ENCODE data around the gene RPTOR. TPM values are rescaled to one million over a fixed set of nuclear protein-coding genes. Genes with fewer than 3 reads are reported as not detected.

The RPTOR gene
- total RNA-seq, 1 donor from 2014 or later = 53.7 TPM

DNA sequence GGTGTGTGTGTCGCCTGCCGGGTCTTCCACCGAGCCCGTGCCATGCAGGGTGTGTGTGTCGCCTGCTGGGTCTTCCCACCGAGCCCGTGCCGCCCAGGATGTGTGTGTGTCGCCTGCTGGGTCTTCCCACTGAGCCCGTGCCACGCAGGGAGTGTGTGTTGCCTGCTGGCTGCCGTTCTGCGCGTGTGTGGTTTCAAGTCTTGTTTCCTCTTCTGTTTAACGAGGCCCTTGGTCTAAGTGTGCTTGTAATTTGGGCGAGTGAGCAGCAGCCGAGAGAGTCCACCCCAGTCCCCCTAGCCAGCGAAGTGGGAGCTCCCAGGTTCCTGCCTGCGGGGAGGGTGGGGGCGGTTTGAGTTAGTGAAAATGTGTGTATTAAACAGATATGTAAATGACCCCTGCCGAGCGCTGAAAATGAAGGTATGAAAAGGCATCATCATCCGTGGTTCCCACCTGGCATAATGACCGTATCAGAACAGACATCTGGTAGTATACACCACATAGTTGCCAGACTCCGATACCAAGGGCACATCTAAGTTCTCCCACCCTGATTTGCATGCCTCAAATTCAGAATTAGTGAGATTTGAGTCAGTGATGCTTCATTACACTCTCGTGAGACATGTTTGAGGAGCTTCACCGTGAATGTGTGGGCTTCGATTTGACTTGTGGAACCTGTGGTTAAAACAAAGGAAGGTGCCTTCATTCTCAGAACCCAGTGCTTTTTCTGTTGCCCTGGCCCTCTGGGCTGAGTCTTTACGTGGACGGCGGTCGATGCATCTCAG, 332.5 kb downstream of the RPTOR start:
- H3K27ac Mint-ChIP-seq = no peak overlapping the region
- no peaks in the 10 kb centered on the region for H3K27me3 Mint-ChIP-seq (ENCODE audit: low read depth)
- no peak overlapping the region for H3K4me3 Mint-ChIP-seq
- H3K4me1 Mint-ChIP-seq = peaks cover 15% of the 10 kb centered on the region
- no peaks in the 10 kb centered on the region for H3K9me3 Mint-ChIP-seq
- no peak for DNase-seq (ENCODE audit: low spot score in 2 of 2, unreplicated experiment in 2 of 2)
- peaks cover 24% of the 10 kb centered on the region for H3K36me3 Mint-ChIP-seq
- TF ChIP-seq, protein P1, sequence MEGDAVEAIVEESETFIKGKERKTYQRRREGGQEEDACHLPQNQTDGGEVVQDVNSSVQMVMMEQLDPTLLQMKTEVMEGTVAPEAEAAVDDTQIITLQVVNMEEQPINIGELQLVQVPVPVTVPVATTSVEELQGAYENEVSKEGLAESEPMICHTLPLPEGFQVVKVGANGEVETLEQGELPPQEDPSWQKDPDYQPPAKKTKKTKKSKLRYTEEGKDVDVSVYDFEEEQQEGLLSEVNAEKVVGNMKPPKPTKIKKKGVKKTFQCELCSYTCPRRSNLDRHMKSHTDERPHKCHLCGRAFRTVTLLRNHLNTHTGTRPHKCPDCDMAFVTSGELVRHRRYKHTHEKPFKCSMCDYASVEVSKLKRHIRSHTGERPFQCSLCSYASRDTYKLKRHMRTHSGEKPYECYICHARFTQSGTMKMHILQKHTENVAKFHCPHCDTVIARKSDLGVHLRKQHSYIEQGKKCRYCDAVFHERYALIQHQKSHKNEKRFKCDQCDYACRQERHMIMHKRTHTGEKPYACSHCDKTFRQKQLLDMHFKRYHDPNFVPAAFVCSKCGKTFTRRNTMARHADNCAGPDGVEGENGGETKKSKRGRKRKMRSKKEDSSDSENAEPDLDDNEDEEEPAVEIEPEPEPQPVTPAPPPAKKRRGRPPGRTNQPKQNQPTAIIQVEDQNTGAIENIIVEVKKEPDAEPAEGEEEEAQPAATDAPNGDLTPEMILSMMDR (IDR thresholded peaks at IDR 0.05; ENCODE audit: unreplicated experiment) = no peak

DNA sequence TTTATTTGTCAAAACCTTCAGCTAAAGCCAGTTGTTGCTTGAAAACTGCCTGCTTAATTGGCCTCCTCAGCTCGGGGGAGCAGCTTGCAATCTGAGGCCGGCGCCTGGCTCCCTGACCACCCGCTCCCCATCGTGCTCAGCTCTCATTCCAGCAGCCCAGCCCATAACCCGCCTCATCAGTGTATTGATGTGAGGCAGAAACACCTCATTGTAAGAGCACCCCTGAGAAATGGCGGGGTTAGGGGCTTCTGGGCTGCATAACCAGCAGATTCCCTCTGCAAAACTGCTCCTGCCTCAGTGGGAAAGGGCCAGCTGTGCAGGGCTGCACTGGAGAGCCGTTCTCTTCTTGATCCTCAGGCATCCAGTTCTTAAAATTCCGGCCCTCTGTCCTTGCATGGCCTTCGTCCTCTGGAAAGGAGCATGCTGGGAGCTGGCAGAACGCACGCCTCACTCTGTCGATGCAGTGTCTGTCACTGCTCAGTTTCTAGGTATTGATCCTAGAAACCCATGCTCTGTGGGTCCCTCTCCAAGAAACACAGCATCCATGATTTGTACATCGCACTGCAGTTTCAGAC, 333.2 kb downstream of the RPTOR start:
- DNase-seq (ENCODE audit: low spot score in 2 of 2, unreplicated experiment in 2 of 2) = no peak
- H3K36me3 Mint-ChIP-seq = peaks cover 31% of the 10 kb centered on the region
- H3K9me3 Mint-ChIP-seq = no peaks in the 10 kb centered on the region
- H3K4me1 Mint-ChIP-seq = peaks cover 10% of the 10 kb centered on the region
- no peaks in the 10 kb centered on the region for H3K27me3 Mint-ChIP-seq (ENCODE audit: low read depth)
- no peak overlapping the region for H3K27ac Mint-ChIP-seq
- H3K4me3 Mint-ChIP-seq = no peak overlapping the region
- TF ChIP-seq, protein P1 (IDR thresholded peaks at IDR 0.05; ENCODE audit: unreplicated experiment) = no peak

DNA sequence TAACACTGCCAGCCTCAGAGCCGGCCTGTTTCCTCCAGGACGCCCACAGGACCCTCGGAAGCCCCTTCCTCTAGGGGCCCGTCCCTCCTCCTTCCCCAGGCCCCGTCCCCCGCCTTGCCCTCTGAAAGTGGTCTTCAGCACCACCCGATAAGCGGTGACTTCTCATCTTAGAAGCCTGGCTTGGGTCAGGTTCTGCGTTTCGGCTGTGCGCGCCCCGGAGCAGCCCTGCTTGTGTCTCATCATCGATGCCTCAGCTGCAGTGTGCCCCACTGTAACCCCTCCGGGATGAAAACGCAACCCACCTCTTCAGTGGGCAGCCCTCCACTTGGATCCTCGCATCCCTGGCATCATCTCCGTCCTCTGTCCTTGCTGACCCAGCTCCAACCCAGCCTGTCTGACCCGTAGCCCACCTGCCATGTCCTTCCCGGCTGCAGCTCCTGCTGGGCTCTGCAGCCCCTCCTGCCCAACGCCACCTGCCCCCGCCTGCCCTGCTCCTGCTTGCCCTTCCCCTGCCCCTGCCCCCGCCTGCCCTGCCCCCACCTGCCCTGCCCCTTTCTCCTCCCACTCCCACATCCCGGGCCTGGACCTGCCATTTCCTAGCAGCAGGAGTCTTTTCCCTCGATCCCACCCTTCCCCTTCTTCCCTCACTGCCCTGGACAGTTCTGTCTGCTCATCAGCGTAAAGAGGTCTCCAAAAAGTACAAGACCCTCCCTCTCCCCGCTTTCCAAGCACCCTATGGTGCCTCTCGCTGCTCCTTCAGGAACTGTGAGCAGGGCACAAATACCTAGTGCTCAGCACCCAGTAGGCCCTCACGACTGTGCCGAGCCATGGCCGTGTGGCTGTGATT, 334.5 kb downstream of the RPTOR start:
- peaks cover 24% of the 10 kb centered on the region for H3K36me3 Mint-ChIP-seq
- H3K9me3 Mint-ChIP-seq = no peaks in the 10 kb centered on the region
- H3K4me3 Mint-ChIP-seq = no peak overlapping the region
- no peak overlapping the region for H3K27ac Mint-ChIP-seq
- no peaks in the 10 kb centered on the region for H3K27me3 Mint-ChIP-seq (ENCODE audit: low read depth)
- no peak for DNase-seq (ENCODE audit: low spot score in 2 of 2, unreplicated experiment in 2 of 2)
- TF ChIP-seq, protein P1 (IDR thresholded peaks at IDR 0.05; ENCODE audit: unreplicated experiment) = no peak
- H3K4me1 Mint-ChIP-seq = no peaks in the 10 kb centered on the region

DNA sequence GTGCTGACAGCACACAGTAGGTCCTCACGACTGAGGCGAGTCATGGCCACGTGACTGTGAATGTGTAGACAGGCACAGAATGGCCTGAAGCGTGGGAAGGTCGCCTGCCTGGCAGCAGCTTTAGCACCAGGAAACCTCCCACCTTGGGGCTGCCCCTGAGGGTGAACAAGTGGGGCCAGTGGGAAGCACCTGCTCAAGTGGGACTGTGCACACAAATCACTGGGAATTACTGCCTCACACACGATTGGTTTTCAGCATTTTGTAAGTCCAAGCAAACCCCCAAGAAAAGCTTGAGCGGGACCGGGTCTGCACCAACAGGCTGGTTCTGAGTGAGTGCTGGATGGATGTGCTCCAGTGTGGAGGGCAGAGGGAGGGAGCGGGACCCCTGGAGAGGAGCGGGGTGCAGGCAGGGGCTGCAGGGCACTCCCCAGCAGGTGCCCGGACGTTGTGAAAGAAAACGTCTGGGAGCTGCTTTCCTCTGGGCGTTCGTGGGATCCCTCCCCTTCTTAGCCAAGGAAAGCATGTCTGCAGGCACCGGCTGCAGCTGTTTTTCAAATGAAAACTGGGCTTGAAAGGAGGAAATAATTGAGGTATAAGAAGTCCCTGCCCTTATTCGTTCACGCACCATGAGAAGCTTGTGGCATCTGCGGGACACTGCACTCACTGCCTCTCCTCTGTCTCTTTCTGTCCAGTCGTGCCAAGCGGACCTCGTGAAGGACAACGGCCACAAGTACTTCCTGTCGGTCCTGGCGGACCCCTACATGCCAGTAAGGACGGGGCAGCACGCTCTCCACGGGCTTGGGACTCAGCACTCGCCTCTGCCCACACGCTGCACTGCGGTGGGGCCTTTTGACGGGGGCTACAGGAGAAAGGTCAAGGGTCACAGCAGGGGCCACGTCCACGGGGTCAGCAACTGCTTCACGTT, 335.3 kb downstream of the RPTOR start:
- TF ChIP-seq, protein P1 (IDR thresholded peaks at IDR 0.05; ENCODE audit: unreplicated experiment) = no peak
- DNase-seq (ENCODE audit: low spot score in 2 of 2, unreplicated experiment in 2 of 2) = no peak
- Mint-ChIP-seq H3K36me3 (peaks cover 24% of the 10 kb centered on the region), H3K9me3 (no peaks in the 10 kb centered on the region), H3K4me1 (no peaks in the 10 kb centered on the region), H3K4me3 (no peak overlapping the region), H3K27ac (no peak overlapping the region), H3K27me3 (ENCODE audit: low read depth) (no peaks in the 10 kb centered on the region)

DNA sequence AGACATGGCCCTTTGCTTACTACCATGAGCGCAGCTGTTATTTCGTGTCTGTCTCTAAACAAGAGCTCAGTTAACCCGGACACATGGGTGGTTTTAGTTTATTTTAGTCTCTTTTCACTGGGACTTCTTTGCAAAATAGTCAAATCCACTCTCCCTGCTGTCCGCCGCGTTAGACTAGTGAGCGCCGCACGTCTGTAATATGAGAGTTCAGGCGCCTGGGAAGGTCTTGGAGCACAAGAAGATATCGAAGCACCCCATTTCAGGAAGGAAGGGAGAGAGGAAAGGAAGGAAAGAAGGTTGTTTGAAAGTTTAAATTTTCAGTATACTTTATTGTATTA, 336.0 kb downstream of the RPTOR start:
- H3K9me3 Mint-ChIP-seq = no peaks in the 10 kb centered on the region
- TF ChIP-seq, protein P1 (IDR thresholded peaks at IDR 0.05; ENCODE audit: unreplicated experiment) = no peak
- no peak overlapping the region for H3K4me3 Mint-ChIP-seq
- no peaks in the 10 kb centered on the region for H3K27me3 Mint-ChIP-seq (ENCODE audit: low read depth)
- H3K36me3 Mint-ChIP-seq = peaks cover 25% of the 10 kb centered on the region
- no peak for DNase-seq (ENCODE audit: low spot score in 2 of 2, unreplicated experiment in 2 of 2)
- no peaks in the 10 kb centered on the region for H3K4me1 Mint-ChIP-seq
- H3K27ac Mint-ChIP-seq = no peak overlapping the region

Measured in mesothelial cell of epicardium (in vitro differentiated cells).